ENCODE results near the gene TARS3. TPM values are rescaled to one million over a fixed set of nuclear protein-coding genes. Genes with fewer than 3 reads are reported as not detected.
"Not testable (repeated sequence)": the region's sequence is repeated elsewhere in the genome, so short reads cannot be mapped to it uniquely, and the experiment has no call there.

Gene TARS3
- total RNA-seq, 1 experiment from 2014 or later = 3.8 TPM

GRCh38 chr15:101657171-101657570 is 67.1 kb downstream of the TARS3 start:
- no peaks in the 10 kb centered on the region for H3K27me3 Mint-ChIP-seq (ENCODE audit: unreplicated experiment)
- CTCF ChIA-PET = no interaction called here
- H3K4me1 Mint-ChIP-seq (ENCODE audit: low read depth, unreplicated experiment) = no peaks in the 10 kb centered on the region
- no peak overlapping the region for H3K27ac Mint-ChIP-seq (ENCODE audit: unreplicated experiment)
- DNase-seq = no peak
- peaks cover 5% of the 10 kb centered on the region for H3K36me3 Mint-ChIP-seq (ENCODE audit: insufficient read depth, unreplicated experiment)
- intact Hi-C loops (cut with micrococcal nuclease; ENCODE audit: unreplicated experiment) = no loop called here
- no peaks in the 10 kb centered on the region for H3K9me3 Mint-ChIP-seq (ENCODE audit: low read depth, unreplicated experiment)
- no peak overlapping the region for H3K4me3 Mint-ChIP-seq (ENCODE audit: low read depth, unreplicated experiment)
- TF ChIP-seq CTCF (IDR thresholded peaks at IDR 0.05; ENCODE audit: unreplicated experiment) = no peak
- BruUV-seq (replicated peaks) = no TSS peak

- CTCF ChIA-PET = interaction anchor here (0.7 to 1.0 kb wide), 2 partner anchors 378 to 502 kb away, joined by 4 to 5 read pairs; no protein-coding TSS in a partner anchor
Observed at GRCh38 chr15:101654624-101655337, 69.5 kb downstream of the TARS3 start.

GRCh38 chr15:101654171-101654570 is 70.1 kb downstream of the TARS3 start:
- Mint-ChIP-seq H3K27me3 (ENCODE audit: unreplicated experiment) (no peaks in the 10 kb centered on the region), H3K4me3 (ENCODE audit: low read depth, unreplicated experiment) (no peak overlapping the region), H3K27ac (ENCODE audit: unreplicated experiment) (no peak overlapping the region), H3K9me3 (ENCODE audit: low read depth, unreplicated experiment) (no peaks in the 10 kb centered on the region), H3K4me1 (ENCODE audit: low read depth, unreplicated experiment) (peaks cover 7% of the 10 kb centered on the region), H3K36me3 (ENCODE audit: insufficient read depth, unreplicated experiment) (peaks cover 29% of the 10 kb centered on the region)
- no TSS peak for BruUV-seq (replicated peaks)
- no peak for TF ChIP-seq CTCF (IDR thresholded peaks at IDR 0.05; ENCODE audit: unreplicated experiment)
- CTCF ChIA-PET = no interaction called here
- intact Hi-C loops (cut with micrococcal nuclease; ENCODE audit: unreplicated experiment) = loop anchor here (5.0 kb wide), 1 partner anchor 68 kb away; the partner anchor contains the start of gene TARS3
- DNase-seq = no peak

More at GRCh38 chr15:101654624-101655337, 69.5 kb downstream of the TARS3 start:
- not testable (repeated sequence) for H3K9me3 Mint-ChIP-seq (ENCODE audit: low read depth, unreplicated experiment); H3K27ac Mint-ChIP-seq (ENCODE audit: unreplicated experiment); H3K27me3 Mint-ChIP-seq (ENCODE audit: unreplicated experiment); H3K4me3 Mint-ChIP-seq (ENCODE audit: low read depth, unreplicated experiment); BruUV-seq (replicated peaks); DNase-seq; H3K4me1 Mint-ChIP-seq (ENCODE audit: low read depth, unreplicated experiment)
- intact Hi-C loops (cut with micrococcal nuclease; ENCODE audit: unreplicated experiment) = loop anchor here (5.0 kb wide), 1 partner anchor 68 kb away; the partner anchor contains the start of gene TARS3
- H3K36me3 Mint-ChIP-seq (ENCODE audit: insufficient read depth, unreplicated experiment) = peaks cover 23% of the 10 kb centered on the region

GRCh38 chr15:101652786-101653430 is 71.4 kb downstream of the TARS3 start:
- intact Hi-C loops (cut with micrococcal nuclease; ENCODE audit: unreplicated experiment) = loop anchor here (5.0 kb wide), 1 partner anchor 69 kb away; the partner anchor contains the start of gene TARS3
- Mint-ChIP-seq H3K27me3 (ENCODE audit: unreplicated experiment) (no peaks in the 10 kb centered on the region), H3K36me3 (ENCODE audit: insufficient read depth, unreplicated experiment) (peaks cover 37% of the 10 kb centered on the region), H3K27ac (ENCODE audit: unreplicated experiment) (peak overlapping the region; percentile 81), H3K4me3 (ENCODE audit: low read depth, unreplicated experiment) (peak overlapping the region; percentile 81), H3K9me3 (ENCODE audit: low read depth, unreplicated experiment) (no peaks in the 10 kb centered on the region), H3K4me1 (ENCODE audit: low read depth, unreplicated experiment) (peaks cover 7% of the 10 kb centered on the region)
- CTCF ChIA-PET = no interaction called here
- BruUV-seq (replicated peaks) = TSS peak; percentile 98
- DNase-seq = no peak
- TF ChIP-seq CTCF (IDR thresholded peaks at IDR 0.05; ENCODE audit: unreplicated experiment) = no peak

All from Calu3 (cell line).